HG02763 (cell line): Measurements from ENCODE around the gene MCC.

Source experiments
- ATAC-seq: cut with Tn5 transposase; IDR thresholded peaks from one replicate; pipeline ENCODE4 v1.9.1; 2021; ENCODE audit warnings: mild to moderate bottlenecking, moderate library complexity; ENCODE audit not compliant: unreplicated experiment

The MCC gene

GRCh38 chr5:113209498-113209897 lies 278.8 kb downstream of the MCC start:
- no peak for ATAC-seq

GRCh38 chr5:113205807-113206206 lies 282.4 kb downstream of the MCC start:
- ATAC-seq: no peak

GRCh38 chr5:113205323-113205722 lies 282.9 kb downstream of the MCC start:
- no peak for ATAC-seq

- no peak for ATAC-seq
These were observed 283.6 kb downstream of the MCC start for GRCh38 chr5:113204525-113205161.

GRCh38 chr5:113203916-113204315 lies 284.3 kb downstream of the MCC start:
- ATAC-seq: no peak

- ATAC-seq: no peak
These were observed 285.2 kb downstream of the MCC start for GRCh38 chr5:113202746-113203716.

- ATAC-seq: no peak
These were observed 286.0 kb downstream of the MCC start for GRCh38 chr5:113202287-113202686.

- ATAC-seq: no peak
These were observed 286.5 kb downstream of the MCC start for GRCh38 chr5:113201715-113202114.

- ATAC-seq: no peak
These were observed 288.9 kb downstream of the MCC start for GRCh38 chr5:113199122-113199905.

- no peak for ATAC-seq
These were observed 290.6 kb downstream of the MCC start for GRCh38 chr5:113197456-113198200.

- ATAC-seq: no peak
These were observed 292.5 kb downstream of the MCC start for GRCh38 chr5:113195771-113196170.

- ATAC-seq: no peak
These were observed 293.0 kb downstream of the MCC start for GRCh38 chr5:113195251-113195650.

- ATAC-seq: no peak
These were observed 293.7 kb downstream of the MCC start for GRCh38 chr5:113194591-113194990.

GRCh38 chr5:113194125-113194524 lies 294.1 kb downstream of the MCC start:
- no peak for ATAC-seq

- no peak for ATAC-seq
These were observed 294.8 kb downstream of the MCC start for GRCh38 chr5:113193311-113193978.

GRCh38 chr5:113192541-113192940 lies 295.7 kb downstream of the MCC start:
- no peak for ATAC-seq

- no peak for ATAC-seq
These were observed 297.9 kb downstream of the MCC start for GRCh38 chr5:113190347-113190746.

GRCh38 chr5:113189291-113189690 lies 299.0 kb downstream of the MCC start:
- no peak for ATAC-seq

- ATAC-seq: no peak
These were observed 299.8 kb downstream of the MCC start for GRCh38 chr5:113188436-113188835.

- ATAC-seq: no peak
These were observed 300.3 kb downstream of the MCC start for GRCh38 chr5:113187906-113188305.
